ENCODE results near the gene CTNNA2. TPM values are rescaled to one million over a fixed set of nuclear protein-coding genes. Genes with fewer than 3 reads are reported as not detected.

The CTNNA2 gene
- total and polyA plus RNA-seq, 7 experiments from 2014 or later, result not detected

- no peak overlapping the region for H3K4me3 Mint-ChIP-seq
- intact Hi-C loops (cut with micrococcal nuclease), result no loop called here
- DNase-seq, result no peak
- no peak overlapping the region for H3K4me3 ChIP-seq (ENCODE audit: low read length)
- H3K9me3 ChIP-seq (ENCODE audit: control insufficient read depth in 2 of 3, low read length in 3 of 3), result no peaks in the 10 kb centered on the region
- no peaks in the 10 kb centered on the region for H3K4me1 ChIP-seq (ENCODE audit: control insufficient read depth in 2 of 2, insufficient read depth in 2 of 2, low read length in 2 of 2)
- no peaks in the 10 kb centered on the region for H3K36me3 Mint-ChIP-seq
- peaks cover 5 to 15% (median 9%) of the 10 kb centered on the region in 5 donors for H3K27me3 Mint-ChIP-seq
- H3K9me3 Mint-ChIP-seq, result peaks cover 0 to 8% (median 0%) of the 10 kb centered on the region in 11 donors
- ChIA-PET CTCF (no interaction called here), POLR2A (no interaction called here)
- no peaks in the 10 kb centered on the region for H3K27me3 ChIP-seq (ENCODE audit: control insufficient read depth in 2 of 2, insufficient read depth in 2 of 2, low read length in 2 of 2)
- H3K27ac ChIP-seq (ENCODE audit: low read depth, low read length), result no peak overlapping the region
- ATAC-seq, result no peak
- H3K27ac Mint-ChIP-seq, result no peak overlapping the region
- H3K36me3 ChIP-seq (ENCODE audit: control insufficient read depth in 2 of 3, insufficient read depth in 3 of 3, low read length in 3 of 3), result no peaks in the 10 kb centered on the region
- no peaks in the 10 kb centered on the region for H3K4me1 Mint-ChIP-seq
Observed at GRCh38 chr2:80324525-80324924, 811.7 kb downstream of the CTNNA2 start.

GRCh38 chr2:80326214-80326613, 813.4 kb downstream of the CTNNA2 start:
- no peak for DNase-seq
- no peaks in the 10 kb centered on the region for H3K36me3 Mint-ChIP-seq

GRCh38 chr2:80326861-80327260, 814.0 kb downstream of the CTNNA2 start:
- Histone ChIP-seq H3K4me1 (ENCODE audit: control insufficient read depth in 2 of 2, insufficient read depth in 2 of 2, low read length in 2 of 2) (no peaks in the 10 kb centered on the region), H3K9me3 (ENCODE audit: control insufficient read depth in 2 of 3, low read length in 3 of 3) (no peaks in the 10 kb centered on the region), H3K27ac (ENCODE audit: low read depth, low read length) (no peak overlapping the region), H3K36me3 (ENCODE audit: control insufficient read depth in 2 of 3, insufficient read depth in 3 of 3, low read length in 3 of 3) (no peaks in the 10 kb centered on the region), H3K27me3 (ENCODE audit: control insufficient read depth in 2 of 2, insufficient read depth in 2 of 2, low read length in 2 of 2) (no peaks in the 10 kb centered on the region), H3K4me3 (ENCODE audit: low read length) (no peak overlapping the region)
- ChIA-PET CTCF (no interaction called here), POLR2A (no interaction called here)
- H3K9me3 Mint-ChIP-seq, result peaks cover 0 to 12% (median 3%) of the 10 kb centered on the region in 11 donors
- no peaks in the 10 kb centered on the region for H3K36me3 Mint-ChIP-seq
- H3K27me3 Mint-ChIP-seq, result peaks cover 0 to 7% (median 3%) of the 10 kb centered on the region in 5 donors
- no peaks in the 10 kb centered on the region for H3K4me1 Mint-ChIP-seq
- ATAC-seq, result no peak
- no peak overlapping the region for H3K4me3 Mint-ChIP-seq
- H3K27ac Mint-ChIP-seq, result no peak overlapping the region
- intact Hi-C loops (cut with micrococcal nuclease), result no loop called here
- DNase-seq, result no peak

More at GRCh38 chr2:80326214-80326613, 813.4 kb downstream of the CTNNA2 start:
- Mint-ChIP-seq H3K4me1 (no peaks in the 10 kb centered on the region), H3K27ac (no peak overlapping the region), H3K9me3 (peaks cover 0 to 10% (median 0%) of the 10 kb centered on the region in 11 donors), H3K4me3 (no peak overlapping the region), H3K27me3 (peaks cover under 1 to 10% (median 7%) of the 10 kb centered on the region in 5 donors)
- intact Hi-C loops (cut with micrococcal nuclease), result no loop called here
- ChIA-PET CTCF (no interaction called here), POLR2A (no interaction called here)
- H3K27ac ChIP-seq (ENCODE audit: low read depth, low read length), result no peak overlapping the region
- H3K27me3 ChIP-seq (ENCODE audit: control insufficient read depth in 2 of 2, insufficient read depth in 2 of 2, low read length in 2 of 2), result no peaks in the 10 kb centered on the region
- no peak overlapping the region for H3K4me3 ChIP-seq (ENCODE audit: low read length)
- no peaks in the 10 kb centered on the region for H3K9me3 ChIP-seq (ENCODE audit: control insufficient read depth in 2 of 3, low read length in 3 of 3)
- no peaks in the 10 kb centered on the region for H3K4me1 ChIP-seq (ENCODE audit: control insufficient read depth in 2 of 2, insufficient read depth in 2 of 2, low read length in 2 of 2)
- H3K36me3 ChIP-seq (ENCODE audit: control insufficient read depth in 2 of 3, insufficient read depth in 3 of 3, low read length in 3 of 3), result no peaks in the 10 kb centered on the region
- ATAC-seq, result no peak

- CTCF ChIA-PET, result interaction anchor here (0.7 kb wide), 1 partner anchor 191 kb away, joined by 6 read pairs; no protein-coding TSS in a partner anchor
- Mint-ChIP-seq H3K9me3 (peaks cover 0 to 10% (median 4%) of the 10 kb centered on the region in 11 donors), H3K4me3 (no peak overlapping the region), H3K27me3 (peaks cover 0 to 7% (median 0%) of the 10 kb centered on the region in 5 donors), H3K27ac (no peak overlapping the region), H3K36me3 (no peaks in the 10 kb centered on the region), H3K4me1 (no peaks in the 10 kb centered on the region)
- POLR2A ChIA-PET, result no interaction called here
- no peak for DNase-seq
- Histone ChIP-seq H3K36me3 (ENCODE audit: control insufficient read depth in 2 of 3, insufficient read depth in 3 of 3, low read length in 3 of 3) (no peaks in the 10 kb centered on the region), H3K27me3 (ENCODE audit: control insufficient read depth in 2 of 2, insufficient read depth in 2 of 2, low read length in 2 of 2) (no peaks in the 10 kb centered on the region), H3K9me3 (ENCODE audit: control insufficient read depth in 2 of 3, low read length in 3 of 3) (no peaks in the 10 kb centered on the region), H3K4me3 (ENCODE audit: low read length) (no peak overlapping the region), H3K27ac (ENCODE audit: low read depth, low read length) (no peak overlapping the region), H3K4me1 (ENCODE audit: control insufficient read depth in 2 of 2, insufficient read depth in 2 of 2, low read length in 2 of 2) (no peaks in the 10 kb centered on the region)
- intact Hi-C loops (cut with micrococcal nuclease), result no loop called here
- no peak for ATAC-seq
Observed at GRCh38 chr2:80328159-80328571, 815.3 kb downstream of the CTNNA2 start.

GRCh38 chr2:80329491-80329890, 816.6 kb downstream of the CTNNA2 start:
- H3K9me3 Mint-ChIP-seq, result peaks cover 0 to 10% (median 6%) of the 10 kb centered on the region in 11 donors
- H3K4me1 ChIP-seq (ENCODE audit: control insufficient read depth in 2 of 2, insufficient read depth in 2 of 2, low read length in 2 of 2), result no peaks in the 10 kb centered on the region
- H3K4me1 Mint-ChIP-seq, result no peaks in the 10 kb centered on the region
- H3K36me3 Mint-ChIP-seq, result no peaks in the 10 kb centered on the region
- intact Hi-C loops (cut with micrococcal nuclease), result no loop called here
- no peaks in the 10 kb centered on the region for H3K9me3 ChIP-seq (ENCODE audit: control insufficient read depth in 2 of 3, low read length in 3 of 3)
- H3K36me3 ChIP-seq (ENCODE audit: control insufficient read depth in 2 of 3, insufficient read depth in 3 of 3, low read length in 3 of 3), result no peaks in the 10 kb centered on the region
- ChIA-PET CTCF (no interaction called here), POLR2A (no interaction called here)
- H3K27ac Mint-ChIP-seq, result no peak overlapping the region
- ATAC-seq, result no peak
- H3K27ac ChIP-seq (ENCODE audit: low read depth, low read length), result no peak overlapping the region
- no peak overlapping the region for H3K4me3 Mint-ChIP-seq
- no peaks in the 10 kb centered on the region for H3K27me3 ChIP-seq (ENCODE audit: control insufficient read depth in 2 of 2, insufficient read depth in 2 of 2, low read length in 2 of 2)
- no peak overlapping the region for H3K4me3 ChIP-seq (ENCODE audit: low read length)
- H3K27me3 Mint-ChIP-seq, result peaks cover 0 to 7% (median 0%) of the 10 kb centered on the region in 5 donors
- DNase-seq, result no peak

GRCh38 chr2:80330527-80331450, 817.9 kb downstream of the CTNNA2 start:
- CTCF ChIA-PET, result no interaction called here
- intact Hi-C loops (cut with micrococcal nuclease), result no loop called here
- no peak overlapping the region for H3K27ac ChIP-seq (ENCODE audit: low read depth, low read length)
- no peak overlapping the region for H3K4me3 ChIP-seq (ENCODE audit: low read length)
- POLR2A ChIA-PET, result no interaction called here
- no peaks in the 10 kb centered on the region for H3K27me3 ChIP-seq (ENCODE audit: control insufficient read depth in 2 of 2, insufficient read depth in 2 of 2, low read length in 2 of 2)
- Mint-ChIP-seq H3K27me3 (peaks cover 0 to 7% (median 0%) of the 10 kb centered on the region in 5 donors), H3K9me3 (peaks cover 0 to 13% (median 9%) of the 10 kb centered on the region in 11 donors), H3K36me3 (peaks cover 0 to 4% (median 0%) of the 10 kb centered on the region in 5 donors), H3K4me3 (no peak overlapping the region), H3K27ac (no peak overlapping the region), H3K4me1 (no peaks in the 10 kb centered on the region)
- H3K4me1 ChIP-seq (ENCODE audit: control insufficient read depth in 2 of 2, insufficient read depth in 2 of 2, low read length in 2 of 2), result no peaks in the 10 kb centered on the region
- H3K36me3 ChIP-seq (ENCODE audit: control insufficient read depth in 2 of 3, insufficient read depth in 3 of 3, low read length in 3 of 3), result no peaks in the 10 kb centered on the region
- no peak for ATAC-seq
- no peak for DNase-seq
- no peaks in the 10 kb centered on the region for H3K9me3 ChIP-seq (ENCODE audit: control insufficient read depth in 2 of 3, low read length in 3 of 3)

GRCh38 chr2:80333886-80334285, 821.0 kb downstream of the CTNNA2 start:
- no peak for ATAC-seq
- H3K36me3 Mint-ChIP-seq, result peaks cover 0 to 4% (median 0%) of the 10 kb centered on the region in 5 donors
- POLR2A ChIA-PET, result no interaction called here

More at GRCh38 chr2:80333886-80334285, 821.0 kb downstream of the CTNNA2 start:
- Histone ChIP-seq H3K9me3 (ENCODE audit: control insufficient read depth in 2 of 3, low read length in 3 of 3) (no peaks in the 10 kb centered on the region), H3K4me1 (ENCODE audit: control insufficient read depth in 2 of 2, insufficient read depth in 2 of 2, low read length in 2 of 2) (no peaks in the 10 kb centered on the region), H3K36me3 (ENCODE audit: control insufficient read depth in 2 of 3, insufficient read depth in 3 of 3, low read length in 3 of 3) (no peaks in the 10 kb centered on the region), H3K27ac (ENCODE audit: low read depth, low read length) (no peak overlapping the region), H3K27me3 (ENCODE audit: control insufficient read depth in 2 of 2, insufficient read depth in 2 of 2, low read length in 2 of 2) (no peaks in the 10 kb centered on the region), H3K4me3 (ENCODE audit: low read length) (no peak overlapping the region)
- no peak overlapping the region for H3K4me3 Mint-ChIP-seq
- H3K9me3 Mint-ChIP-seq, result peaks cover 0 to 18% (median 13%) of the 10 kb centered on the region in 11 donors
- CTCF ChIA-PET, result no interaction called here
- intact Hi-C loops (cut with micrococcal nuclease), result no loop called here
- no peak for DNase-seq
- no peak overlapping the region for H3K27ac Mint-ChIP-seq
- H3K27me3 Mint-ChIP-seq, result peaks cover 0 to 6% (median 0%) of the 10 kb centered on the region in 5 donors
- no peaks in the 10 kb centered on the region for H3K4me1 Mint-ChIP-seq
